Panc1 (cell line): ENCODE data around the gene ATG10.

Experiments used
- CTCF ChIP-seq: fragments of 450-650 bp; IDR thresholded peaks from 2 replicates; pipeline ENCODE4 v1.5.1; 2017; ENCODE audit warnings: mild to moderate bottlenecking
- POLR2AphosphoS5 ChIP-seq: IDR thresholded peaks from 2 replicates; pipeline ENCODE4 v1.6.1; 2012; ENCODE audit warnings: mild to moderate bottlenecking, low read depth, low read length, moderate library complexity

GRCh38 chr5:82054004-82054710 lies 82.3 kb downstream of the ATG10 start:
- TF ChIP-seq CTCF: no peak
- no peak for TF ChIP-seq POLR2AphosphoS5
